K562 (cell line): ENCODE data around the gene FASTKD3. TPM values are rescaled to one million over a fixed set of nuclear protein-coding genes. Genes with fewer than 3 reads are reported as not detected.

Source experiments
- CEBPG ChIP-seq, 3 experiments: fragments of 200-800 bp in 1 of 3; sonication (Bioruptor generic) in 1 of 3; sonication (generic) in 1 of 3; formaldehyde crosslinking in 1 of 3; IDR thresholded peaks in 2 of 3; conservative IDR thresholded peaks in 1 of 3; 2 replicates each; pipeline versions ENCODE4 v1.6.1 to v1.8.0; 2016 to 2022; ENCODE audit warnings: missing compliant biosample characterization in 2 of 3, missing genetic modification characterization in 2 of 3, mild to moderate bottlenecking in 1 of 3, missing genetic modification reagents in 1 of 3
- GATA2 ChIP-seq: sonication (generic); formaldehyde crosslinking; IDR thresholded peaks from 2 replicates; pipeline ENCODE4 v1.4.0; 2020; ENCODE audit warnings: mild to moderate bottlenecking, missing genetic modification reagents
- KLF1 ChIP-seq: fragments of 450-650 bp; IDR thresholded peaks from 2 replicates; pipeline ENCODE4 v1.6.1; 2016; ENCODE audit warnings: missing genetic modification characterization, missing compliant biosample characterization
- PRDM10 ChIP-seq: fragments of 450-650 bp; IDR thresholded peaks from 2 replicates; pipeline ENCODE4 v1.6.1; 2018; ENCODE audit not compliant: partially characterized antibody
- SIN3B ChIP-seq: fragments of 450-650 bp; IDR thresholded peaks from 2 replicates; pipeline ENCODE4 v1.6.1; 2017; ENCODE audit warnings: low read depth, mild to moderate bottlenecking, moderate library complexity
- WHSC1 ChIP-seq: IDR thresholded peaks from one replicate; pipeline ENCODE4 v1.6.1; 2012; ENCODE audit warnings: low read length, control low read depth, inconsistent platforms
- ZMIZ1 ChIP-seq, 2 experiments: fragments of 150-350 bp in 1 of 2; IDR thresholded peaks; 2 replicates each; pipeline ENCODE4 v1.6.1; 2012 to 2016; ENCODE audit warnings: low read depth in 2 of 2, low read length in 2 of 2, mild to moderate bottlenecking in 1 of 2, moderate library complexity in 1 of 2
- ZNF311 ChIP-seq: fragments of 250-450 bp; sonication (Bioruptor Pico); IDR thresholded peaks from 2 replicates; pipeline ENCODE4 v1.4.0; 2020; ENCODE audit warnings: mild to moderate bottlenecking, moderate library complexity
- ZNF407 ChIP-seq: fragments of 450-650 bp; IDR thresholded peaks from 2 replicates; pipeline ENCODE4 v1.6.1; 2016; ENCODE audit warnings: low read depth
- polyA plus RNA-seq, 8 experiments: library from polyadenylated mRNA; depleted of rRNA in 4 of 8; stranded (reverse) in 5 of 8; unstranded in 3 of 8; fragments of >200 nt; fragmentation: Nextera tagmentation in 2 of 8; fragmentation: Illumina TruSeq in 1 of 8; extraction: Ambion mirVana in 2 of 8; extraction: Trizol in 1 of 8; gene quantifications; 2 replicates each; pipeline versions ENCODE4 v1.2.1 to v1.2.3, GENCODE V29; 2011 to 2014; ENCODE audit warnings: inconsistent platforms in 1 of 8, missing spikeins in 1 of 8
- total RNA-seq, 7 experiments: library from RNA; depleted of rRNA in 6 of 7; stranded (reverse); fragments of >200 nt in 6 of 7; fragmentation: Illumina TruSeq in 2 of 7; extraction: Trizol in 2 of 7; gene quantifications; 2 replicates each; pipeline versions ENCODE4 v1.2.1 to v1.2.3, GENCODE V29; 2011 to 2021; ENCODE audit warnings: low replicate concordance in 1 of 7

The FASTKD3 gene
- total and polyA plus RNA-seq, 9 of the 15 experiments (the other 6 are each of a cell fraction or from before 2014, with no cell fraction given): 17.1 to 149 (median 47.5) TPM

GRCh38 chr5:7868773-7869473 lies at the start of gene FASTKD3, which contains the start of gene MTRR (continued):
- TF ChIP-seq ZNF407: peak; percentile 96
- no peak for TF ChIP-seq ZNF311 (CRISPR knock-in tag)
- no peak for TF ChIP-seq KLF1 (tag)
- no peak for TF ChIP-seq ZMIZ1 (IDR thresholded peaks at IDR 0.05; ENCODE audit: low read depth in 2 of 2, low read length in 2 of 2)
- no peak for TF ChIP-seq WHSC1
- TF ChIP-seq SIN3B: peak; percentile 59; the same call in 1 of the 2 replicates
- TF ChIP-seq CEBPG (CRISPR knock-in tag; IDR thresholded peaks at IDR 0.05): no peak; the same call in 1 of the 2 replicates
- TF ChIP-seq CEBPG (tag; conservative IDR thresholded peaks at IDR 0.05 in 1 of 2, IDR thresholded peaks at IDR 0.05 in 1 of 2): no peak; a peak in 1 of 4 replicates
- no peak for TF ChIP-seq PRDM10
- no peak for TF ChIP-seq GATA2 (CRISPR knock-in tag)
